Measurements from ENCODE around the gene ARID1B. TPM values are rescaled to one million over a fixed set of nuclear protein-coding genes. Genes with fewer than 3 reads are reported as not detected.

The ARID1B gene
- total and polyA plus RNA-seq, 2 of the 13 experiments (the other 11 are each of a cell fraction or from before 2014, with no cell fraction given) = 20.1 to 32.6 TPM

DNA sequence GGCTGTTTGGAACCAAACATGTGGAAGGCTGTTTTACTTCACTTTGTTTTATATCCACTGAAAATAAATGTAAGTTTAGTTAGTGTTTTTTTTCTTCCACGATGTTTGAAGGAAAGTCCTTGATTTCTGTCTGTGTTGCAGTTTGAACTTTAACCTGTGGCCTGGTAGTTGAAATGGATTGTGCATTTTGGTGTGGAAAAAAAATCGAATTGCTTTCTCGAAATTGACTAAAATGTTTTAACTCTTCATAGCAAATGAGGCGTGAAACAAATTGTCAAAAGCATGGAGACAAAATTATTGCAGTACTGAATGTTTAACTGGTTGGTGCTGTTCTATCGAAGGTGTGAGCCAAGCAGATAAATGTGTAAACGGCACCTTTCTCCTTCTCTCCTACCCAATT is 24.5 kb downstream of the ARID1B start (continued):
- TF ChIP-seq ZNF362 (CRISPR knock-in tag; IDR thresholded peaks at IDR 0.05; ENCODE audit: borderline replicate concordance) = no peak
- TF ChIP-seq NCOA2 (CRISPR knock-in tag; IDR thresholded peaks at IDR 0.05) = no peak
- TF ChIP-seq MLLT10 (CRISPR knock-in tag; IDR thresholded peaks at IDR 0.05) = no peak
- no peak for TF ChIP-seq CEBPZ (IDR thresholded peaks at IDR 0.05; ENCODE audit: low read length)
- TF ChIP-seq ZNF432 (CRISPR knock-in tag; IDR thresholded peaks at IDR 0.05; ENCODE audit: borderline replicate concordance) = no peak
- no peak for TF ChIP-seq ZNF782 (CRISPR knock-in tag; IDR thresholded peaks at IDR 0.05; ENCODE audit: borderline replicate concordance)
- 0 out of 2 replicates have a peak, but pooled peaks have one; percentile 30 for TF ChIP-seq POGZ (CRISPR knock-in tag; IDR thresholded peaks at IDR 0.05)
- TF ChIP-seq ZNF652 (CRISPR knock-in tag; IDR thresholded peaks at IDR 0.05; ENCODE audit: borderline replicate concordance, low read depth) = peak; percentile 59; the same call in 1 of the 2 replicates
- TF ChIP-seq TOPORS (CRISPR knock-in tag; IDR thresholded peaks at IDR 0.05) = no peak
- no peak for TF ChIP-seq SUZ12 (IDR thresholded peaks at IDR 0.05; ENCODE audit: low read depth, low read length)
- TF ChIP-seq ZNF570 (CRISPR knock-in tag; IDR thresholded peaks at IDR 0.05; ENCODE audit: borderline replicate concordance) = no peak
- no peak for TF ChIP-seq FOXK1 (CRISPR knock-in tag; IDR thresholded peaks at IDR 0.05; ENCODE audit: borderline replicate concordance, low read depth)
- TF ChIP-seq, protein P1, sequence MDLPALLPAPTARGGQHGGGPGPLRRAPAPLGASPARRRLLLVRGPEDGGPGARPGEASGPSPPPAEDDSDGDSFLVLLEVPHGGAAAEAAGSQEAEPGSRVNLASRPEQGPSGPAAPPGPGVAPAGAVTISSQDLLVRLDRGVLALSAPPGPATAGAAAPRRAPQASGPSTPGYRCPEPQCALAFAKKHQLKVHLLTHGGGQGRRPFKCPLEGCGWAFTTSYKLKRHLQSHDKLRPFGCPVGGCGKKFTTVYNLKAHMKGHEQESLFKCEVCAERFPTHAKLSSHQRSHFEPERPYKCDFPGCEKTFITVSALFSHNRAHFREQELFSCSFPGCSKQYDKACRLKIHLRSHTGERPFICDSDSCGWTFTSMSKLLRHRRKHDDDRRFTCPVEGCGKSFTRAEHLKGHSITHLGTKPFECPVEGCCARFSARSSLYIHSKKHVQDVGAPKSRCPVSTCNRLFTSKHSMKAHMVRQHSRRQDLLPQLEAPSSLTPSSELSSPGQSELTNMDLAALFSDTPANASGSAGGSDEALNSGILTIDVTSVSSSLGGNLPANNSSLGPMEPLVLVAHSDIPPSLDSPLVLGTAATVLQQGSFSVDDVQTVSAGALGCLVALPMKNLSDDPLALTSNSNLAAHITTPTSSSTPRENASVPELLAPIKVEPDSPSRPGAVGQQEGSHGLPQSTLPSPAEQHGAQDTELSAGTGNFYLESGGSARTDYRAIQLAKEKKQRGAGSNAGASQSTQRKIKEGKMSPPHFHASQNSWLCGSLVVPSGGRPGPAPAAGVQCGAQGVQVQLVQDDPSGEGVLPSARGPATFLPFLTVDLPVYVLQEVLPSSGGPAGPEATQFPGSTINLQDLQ (CRISPR knock-in tag; IDR thresholded peaks at IDR 0.05) = no peak
- TF ChIP-seq, protein P2, sequence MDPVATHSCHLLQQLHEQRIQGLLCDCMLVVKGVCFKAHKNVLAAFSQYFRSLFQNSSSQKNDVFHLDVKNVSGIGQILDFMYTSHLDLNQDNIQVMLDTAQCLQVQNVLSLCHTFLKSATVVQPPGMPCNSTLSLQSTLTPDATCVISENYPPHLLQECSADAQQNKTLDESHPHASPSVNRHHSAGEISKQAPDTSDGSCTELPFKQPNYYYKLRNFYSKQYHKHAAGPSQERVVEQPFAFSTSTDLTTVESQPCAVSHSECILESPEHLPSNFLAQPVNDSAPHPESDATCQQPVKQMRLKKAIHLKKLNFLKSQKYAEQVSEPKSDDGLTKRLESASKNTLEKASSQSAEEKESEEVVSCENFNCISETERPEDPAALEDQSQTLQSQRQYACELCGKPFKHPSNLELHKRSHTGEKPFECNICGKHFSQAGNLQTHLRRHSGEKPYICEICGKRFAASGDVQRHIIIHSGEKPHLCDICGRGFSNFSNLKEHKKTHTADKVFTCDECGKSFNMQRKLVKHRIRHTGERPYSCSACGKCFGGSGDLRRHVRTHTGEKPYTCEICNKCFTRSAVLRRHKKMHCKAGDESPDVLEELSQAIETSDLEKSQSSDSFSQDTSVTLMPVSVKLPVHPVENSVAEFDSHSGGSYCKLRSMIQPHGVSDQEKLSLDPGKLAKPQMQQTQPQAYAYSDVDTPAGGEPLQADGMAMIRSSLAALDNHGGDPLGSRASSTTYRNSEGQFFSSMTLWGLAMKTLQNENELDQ (CRISPR knock-in tag; IDR thresholded peaks at IDR 0.05; ENCODE audit: borderline replicate concordance) = no peak
- no peak for TF ChIP-seq PHB2 (IDR thresholded peaks at IDR 0.05; ENCODE audit: partially characterized antibody)
- TF ChIP-seq U2AF1 (optimal IDR thresholded peaks at IDR 0.05; ENCODE audit: low read depth, low read length) = no peak
- TF ChIP-seq HNF4A (CRISPR knock-in tag; IDR thresholded peaks at IDR 0.05) = peak; percentile 47
- TF ChIP-seq, protein P3, sequence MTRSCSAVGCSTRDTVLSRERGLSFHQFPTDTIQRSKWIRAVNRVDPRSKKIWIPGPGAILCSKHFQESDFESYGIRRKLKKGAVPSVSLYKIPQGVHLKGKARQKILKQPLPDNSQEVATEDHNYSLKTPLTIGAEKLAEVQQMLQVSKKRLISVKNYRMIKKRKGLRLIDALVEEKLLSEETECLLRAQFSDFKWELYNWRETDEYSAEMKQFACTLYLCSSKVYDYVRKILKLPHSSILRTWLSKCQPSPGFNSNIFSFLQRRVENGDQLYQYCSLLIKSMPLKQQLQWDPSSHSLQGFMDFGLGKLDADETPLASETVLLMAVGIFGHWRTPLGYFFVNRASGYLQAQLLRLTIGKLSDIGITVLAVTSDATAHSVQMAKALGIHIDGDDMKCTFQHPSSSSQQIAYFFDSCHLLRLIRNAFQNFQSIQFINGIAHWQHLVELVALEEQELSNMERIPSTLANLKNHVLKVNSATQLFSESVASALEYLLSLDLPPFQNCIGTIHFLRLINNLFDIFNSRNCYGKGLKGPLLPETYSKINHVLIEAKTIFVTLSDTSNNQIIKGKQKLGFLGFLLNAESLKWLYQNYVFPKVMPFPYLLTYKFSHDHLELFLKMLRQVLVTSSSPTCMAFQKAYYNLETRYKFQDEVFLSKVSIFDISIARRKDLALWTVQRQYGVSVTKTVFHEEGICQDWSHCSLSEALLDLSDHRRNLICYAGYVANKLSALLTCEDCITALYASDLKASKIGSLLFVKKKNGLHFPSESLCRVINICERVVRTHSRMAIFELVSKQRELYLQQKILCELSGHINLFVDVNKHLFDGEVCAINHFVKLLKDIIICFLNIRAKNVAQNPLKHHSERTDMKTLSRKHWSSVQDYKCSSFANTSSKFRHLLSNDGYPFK (CRISPR knock-in tag; IDR thresholded peaks at IDR 0.05; ENCODE audit: borderline replicate concordance) = no peak
